ENCODE results near the gene RBM19.

DNA sequence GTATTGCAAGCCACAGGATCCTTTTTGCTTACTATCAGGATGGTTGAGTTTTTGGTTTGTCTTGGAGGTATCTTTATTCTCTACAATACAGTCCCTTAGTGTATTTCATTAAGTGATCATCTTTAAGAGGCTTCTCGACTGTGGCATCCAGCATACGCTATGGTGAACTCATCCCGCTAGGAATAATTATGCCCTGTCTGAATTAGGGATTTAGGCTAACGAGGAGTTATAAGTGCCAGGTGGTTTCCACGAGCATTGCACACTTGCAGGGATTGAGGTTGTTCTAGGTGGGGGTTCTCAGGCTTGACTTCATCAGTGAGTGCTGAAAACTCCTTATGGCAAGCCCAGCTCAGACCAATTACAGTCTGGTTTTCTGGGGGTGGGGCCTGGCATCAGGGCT is 37.2 kb upstream of the RBM19 start:
- TF ChIP-seq, protein P1, sequence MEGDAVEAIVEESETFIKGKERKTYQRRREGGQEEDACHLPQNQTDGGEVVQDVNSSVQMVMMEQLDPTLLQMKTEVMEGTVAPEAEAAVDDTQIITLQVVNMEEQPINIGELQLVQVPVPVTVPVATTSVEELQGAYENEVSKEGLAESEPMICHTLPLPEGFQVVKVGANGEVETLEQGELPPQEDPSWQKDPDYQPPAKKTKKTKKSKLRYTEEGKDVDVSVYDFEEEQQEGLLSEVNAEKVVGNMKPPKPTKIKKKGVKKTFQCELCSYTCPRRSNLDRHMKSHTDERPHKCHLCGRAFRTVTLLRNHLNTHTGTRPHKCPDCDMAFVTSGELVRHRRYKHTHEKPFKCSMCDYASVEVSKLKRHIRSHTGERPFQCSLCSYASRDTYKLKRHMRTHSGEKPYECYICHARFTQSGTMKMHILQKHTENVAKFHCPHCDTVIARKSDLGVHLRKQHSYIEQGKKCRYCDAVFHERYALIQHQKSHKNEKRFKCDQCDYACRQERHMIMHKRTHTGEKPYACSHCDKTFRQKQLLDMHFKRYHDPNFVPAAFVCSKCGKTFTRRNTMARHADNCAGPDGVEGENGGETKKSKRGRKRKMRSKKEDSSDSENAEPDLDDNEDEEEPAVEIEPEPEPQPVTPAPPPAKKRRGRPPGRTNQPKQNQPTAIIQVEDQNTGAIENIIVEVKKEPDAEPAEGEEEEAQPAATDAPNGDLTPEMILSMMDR (IDR thresholded peaks at IDR 0.05 in 8 of 11, conservative IDR thresholded peaks at IDR 0.05 in 3 of 11) = no peak
- no peak for TF ChIP-seq POLR2AphosphoS5 (IDR thresholded peaks at IDR 0.05)
